ENCODE measurements around the gene ADAM17. TPM values are rescaled to one million over a fixed set of nuclear protein-coding genes. Genes with fewer than 3 reads are reported as not detected.

The ADAM17 gene
- total and polyA plus RNA-seq, 2 of the 8 experiments (the other 6 are each of a cell fraction or from before 2014, with no cell fraction given), result 6.5 to 23.5 TPM

DNA sequence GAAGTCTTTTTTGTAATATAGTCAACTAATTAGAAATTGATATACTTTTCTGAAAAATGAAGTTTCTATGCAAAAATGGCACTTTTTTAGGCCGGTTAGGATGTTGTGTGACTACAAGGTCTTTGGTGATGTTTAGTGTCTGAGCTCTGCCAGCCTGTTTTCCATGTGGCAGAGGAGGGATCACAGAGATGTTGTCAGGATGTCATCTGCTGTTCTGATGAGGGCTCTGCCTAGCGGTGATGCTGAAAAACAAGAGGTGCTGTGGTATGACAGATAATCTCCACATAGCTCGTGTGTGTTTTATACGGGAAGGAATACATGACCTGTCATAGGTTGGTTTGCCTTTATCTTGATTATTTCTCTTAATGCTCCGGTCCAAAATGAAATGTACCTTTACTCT is 93.3 kb downstream of the ADAM17 start (continued):
- TF ChIP-seq HDAC2 (IDR thresholded peaks at IDR 0.05; ENCODE audit: borderline replicate concordance in 1 of 2, low read depth in 2 of 2, low read length in 2 of 2) (no peak), BCL11A (IDR thresholded peaks at IDR 0.05; ENCODE audit: low read depth in 2 of 2, low read length in 2 of 2) (no peak), YY1 (IDR thresholded peaks at IDR 0.05; ENCODE audit: low read depth, low read length) (no peak), JUND (IDR thresholded peaks at IDR 0.05; ENCODE audit: low read length) (no peak)

Data from H1 (cell line).